HCT116 (cell line): Measurements from ENCODE around the gene ST3GAL6.

Experiments used
- CTCF ChIP-seq, 3 experiments: fragments of 200-600 bp in 1 of 3; sonication (generic) in 1 of 3; IDR thresholded peaks in 2 of 3; conservative IDR thresholded peaks in 1 of 3; 2 replicates each; pipeline ENCODE4 v1.5.1; 2012 to 2017; ENCODE audit warnings: low read depth in 2 of 3, low read length in 2 of 3, antibody characterized with exemption in 1 of 3, borderline replicate concordance in 1 of 3, control low read depth in 1 of 3, mild to moderate bottlenecking in 1 of 3, mixed read lengths in 1 of 3, mixed run types in 1 of 3, moderate library complexity in 1 of 3; ENCODE audit not compliant: insufficient read depth in 1 of 3
- POLR2A ChIP-seq: IDR thresholded peaks from 2 replicates; pipeline ENCODE4 v1.7.0; 2011; ENCODE audit warnings: borderline replicate concordance; ENCODE audit not compliant: insufficient read depth, insufficient read length; ENCODE audit errors: extremely low read depth

GRCh38 chr3:98826126-98826525 lies 63.0 kb downstream of the ST3GAL6 start:
- TF ChIP-seq CTCF (IDR thresholded peaks at IDR 0.05 in 2 of 3, conservative IDR thresholded peaks at IDR 0.05 in 1 of 3; ENCODE audit: borderline replicate concordance in 1 of 3, insufficient read depth in 1 of 3, low read depth in 2 of 3, low read length in 2 of 3) (no peak), POLR2A (no peak)
